Measurements from ENCODE around the gene MAPRE3. TPM values are rescaled to one million over a fixed set of nuclear protein-coding genes. Genes with fewer than 3 reads are reported as not detected.
"Not testable (repeated sequence)": the region's sequence is repeated elsewhere in the genome, so short reads cannot be mapped to it uniquely, and the experiment has no call there.

The MAPRE3 gene
- total RNA-seq, result 10 to 100 TPM; 16.8 to 64.7 (median 32.9) TPM

GRCh38 chr2:26970244-26970927 lies at the start of gene MAPRE3:
Gene MAPRE3, plus strand, starts transcription at chr2:26970637. Its CDS starts 51,582 bp downstream, at chr2:27022219.
- in situ Hi-C loops (cut with MboI; ENCODE audit: low pct_ligation_motif_present in 1 of 4, low pct_unique_long_range_greater_than_20kb in 1 of 4, low sequenced_read_pairs in 3 of 4), result loop anchor here in 3 of 4 donors (25.0 kb wide), 2 partner anchors 117 to 317 kb away; partner anchors contain the start of genes DNAJC5G (in 3 of the 3), EMILIN1 (in 3 of the 3), KHK (in 3 of the 3) and TRIM54 (in 3 of the 3)
- TF ChIP-seq CTCF (IDR thresholded peaks at IDR 0.05) (no peak), EP300 (IDR thresholded peaks at IDR 0.05; ENCODE audit: low read depth) (no peak), POLR2A (IDR thresholded peaks at IDR 0.05) (no peak), POLR2AphosphoS5 (IDR thresholded peaks at IDR 0.05) (peak in 2 of 3 donors; percentile 23 to 51)
- H3K4me1 ChIP-seq, result peaks cover 5 to 45% (median 26%) of the 10 kb centered on the region in 4 donors

GRCh38 chr2:26921323-26921722 lies 49.1 kb upstream of the MAPRE3 start:
- Histone ChIP-seq H3K36me3 (no peaks in the 10 kb centered on the region), H3K9me3 (no peaks in the 10 kb centered on the region), H3K4me3 (no peak overlapping the region), H3K4me1 (no peaks in the 10 kb centered on the region), H3K27me3 (peaks cover 22% of the 10 kb centered on the region), H3K27ac (no peak overlapping the region)
- no peak for DNase-seq
- no peak for TF ChIP-seq EP300 (IDR thresholded peaks at IDR 0.05; ENCODE audit: low read depth)
- no peak for TF ChIP-seq CTCF (IDR thresholded peaks at IDR 0.05)
- no peak for TF ChIP-seq POLR2AphosphoS5 (IDR thresholded peaks at IDR 0.05)
- TF ChIP-seq POLR2A (IDR thresholded peaks at IDR 0.05), result no peak
- 60 to 88% methylated on average over 1 to 5 of the region's 5 CpGs for WGBS, 2 donors (ENCODE audit: low coverage in 1 of 2)
- intact Hi-C loops (cut with DNase I; ENCODE audit: low total_unique reads), result no loop called here
- in situ Hi-C loops (cut with MboI; ENCODE audit: low pct_ligation_motif_present in 1 of 4, low pct_unique_long_range_greater_than_20kb in 1 of 4, low sequenced_read_pairs in 3 of 4), result loop anchor here in 1 of 4 donors (10.0 kb wide), 1 partner anchor 77 kb away; the partner anchor contains the start of gene DPYSL5

More at GRCh38 chr2:26970244-26970927, at the start of gene MAPRE3:
- WGBS, 2 donors (ENCODE audit: low coverage in 1 of 2), result 0 to 13% methylated on average over 3 to 44 of the region's 69 CpGs
- intact Hi-C loops (cut with DNase I; ENCODE audit: low total_unique reads), result no loop called here
- H3K27ac ChIP-seq, result peak within 1 kb of the TSS; percentile 73 to 86 (median 85)
- peak; percentile 86 for DNase-seq
- no peaks in the 10 kb centered on the region for H3K27me3 ChIP-seq
- H3K36me3 ChIP-seq, result no peaks in the 10 kb centered on the region
- no peaks in the 10 kb centered on the region for H3K9me3 ChIP-seq
- peak within 1 kb of the TSS; percentile 68 to 89 (median 78) for H3K4me3 ChIP-seq

GRCh38 chr2:26922405-26923188 lies 47.8 kb upstream of the MAPRE3 start:
- H3K4me1 ChIP-seq, result no peaks in the 10 kb centered on the region
- no peak for TF ChIP-seq POLR2AphosphoS5 (IDR thresholded peaks at IDR 0.05)
- TF ChIP-seq CTCF (IDR thresholded peaks at IDR 0.05), result peak; percentile 24 to 46 (median 35)
- H3K9me3 ChIP-seq, result no peaks in the 10 kb centered on the region
- H3K27me3 ChIP-seq, result peaks cover 17% of the 10 kb centered on the region
- 9 to 19% methylated on average over 4 to 8 of the region's 8 CpGs for WGBS, 2 donors (ENCODE audit: low coverage in 1 of 2)
- intact Hi-C loops (cut with DNase I; ENCODE audit: low total_unique reads) (no loop called here), in situ Hi-C loops (cut with MboI; ENCODE audit: low pct_ligation_motif_present in 1 of 4, low pct_unique_long_range_greater_than_20kb in 1 of 4, low sequenced_read_pairs in 3 of 4) (loop anchor here in 1 of 4 donors (10.0 kb wide), 1 partner anchor 78 kb away; the partner anchor contains the start of gene DPYSL5)
- no peaks in the 10 kb centered on the region for H3K36me3 ChIP-seq
- H3K4me3 ChIP-seq, result no peak overlapping the region
- H3K27ac ChIP-seq, result no peak overlapping the region
- peak; percentile 28 for DNase-seq

- H3K4me3 ChIP-seq; H3K27ac ChIP-seq; H3K36me3 ChIP-seq; intact Hi-C loops (cut with DNase I; ENCODE audit: low total_unique reads); DNase-seq; H3K4me1 ChIP-seq; H3K9me3 ChIP-seq: not testable (repeated sequence)
- 63% methylated on average over 1 of the region's 1 CpG; no CpG with 5 or more reads in 1 of the 2 donors for WGBS, 2 donors (ENCODE audit: low coverage in 1 of 2)
- in situ Hi-C loops (cut with MboI; ENCODE audit: low pct_ligation_motif_present in 1 of 4, low pct_unique_long_range_greater_than_20kb in 1 of 4, low sequenced_read_pairs in 3 of 4), result loop anchor here in 1 of 4 donors (10.0 kb wide), 1 partner anchor 78 kb away; the partner anchor contains the start of gene DPYSL5
- H3K27me3 ChIP-seq, result peaks cover 17% of the 10 kb centered on the region
Measured at GRCh38 chr2:26923189-26923466, 47.3 kb upstream of the MAPRE3 start.

All from transverse colon (tissue), 4 donors.